K562 (cell line): Measurements from ENCODE around the gene TNPO2. TPM values are rescaled to one million over a fixed set of nuclear protein-coding genes. Genes with fewer than 3 reads are reported as not detected.

ENCODE experiments used
- AFF1 ChIP-seq, 2 experiments: fragments of 450-650 bp; IDR thresholded peaks; 2 replicates each; pipeline ENCODE4 v1.6.1; 2018; ENCODE audit warnings: mild to moderate bottlenecking in 2 of 2, low read depth in 1 of 2; ENCODE audit not compliant: partially characterized antibody in 2 of 2
- CEBPZ ChIP-seq: fragments of 150-350 bp; IDR thresholded peaks from 2 replicates; pipeline ENCODE4 v1.6.1; 2014; ENCODE audit warnings: low read depth, mild to moderate bottlenecking, low read length, borderline replicate concordance
- CHAMP1 ChIP-seq: fragments of 450-650 bp; IDR thresholded peaks from 2 replicates; pipeline ENCODE4 v1.6.1; 2016; ENCODE audit warnings: mild to moderate bottlenecking
- HCFC1 ChIP-seq: IDR thresholded peaks from 2 replicates; pipeline ENCODE4 v1.6.1; 2012; ENCODE audit warnings: low read depth, low read length, improper control_type of control experiment
- HIVEP1 ChIP-seq: fragments of 250-450 bp; sonication (Bioruptor Pico); IDR thresholded peaks from 2 replicates; pipeline ENCODE4 v1.4.0; 2020; ENCODE audit warnings: mild to moderate bottlenecking
- KLF6 ChIP-seq: fragments of 250-450 bp; sonication (Bioruptor Pico); IDR thresholded peaks from 2 replicates; pipeline ENCODE4 v1.4.0; 2020; ENCODE audit warnings: mild to moderate bottlenecking, moderate library complexity, borderline replicate concordance
- MYNN ChIP-seq, 2 experiments: sonication (generic); formaldehyde crosslinking in 1 of 2; IDR thresholded peaks; 2 replicates each; pipeline versions ENCODE4 v1.5.0 to v1.6.1; 2016 to 2020; ENCODE audit warnings: antibody characterized with exemption in 1 of 2, missing genetic modification reagents in 1 of 2
- NR2C2 ChIP-seq, 2 experiments: fragments of 200-800 bp in 1 of 2; sonication (Bioruptor generic) in 1 of 2; sonication (generic) in 1 of 2; formaldehyde crosslinking in 1 of 2; IDR thresholded peaks; 2 replicates each; pipeline versions ENCODE4 v1.6.1 to v1.8.0; 2016 to 2022; ENCODE audit warnings: mild to moderate bottlenecking in 1 of 2, missing compliant biosample characterization in 1 of 2, missing genetic modification characterization in 1 of 2, missing genetic modification reagents in 1 of 2
- STAT5B ChIP-seq: fragments of 250-450 bp; sonication (Bioruptor Pico); IDR thresholded peaks from 2 replicates; pipeline ENCODE4 v1.8.0; 2021; ENCODE audit warnings: mild to moderate bottlenecking, inconsistent platforms
- ZKSCAN8 ChIP-seq: fragments of 200-800 bp; sonication (Bioruptor generic); IDR thresholded peaks from 2 replicates; pipeline ENCODE4 v1.6.1; 2016; ENCODE audit warnings: missing genetic modification characterization, missing compliant biosample characterization
- polyA plus RNA-seq, 8 experiments: library from polyadenylated mRNA; depleted of rRNA in 4 of 8; stranded (reverse) in 5 of 8; unstranded in 3 of 8; fragments of >200 nt; fragmentation: Nextera tagmentation in 2 of 8; fragmentation: Illumina TruSeq in 1 of 8; extraction: Ambion mirVana in 2 of 8; extraction: Trizol in 1 of 8; gene quantifications; 2 replicates each; pipeline versions ENCODE4 v1.2.1 to v1.2.3, GENCODE V29; 2011 to 2014; ENCODE audit warnings: inconsistent platforms in 1 of 8, missing spikeins in 1 of 8
- total RNA-seq, 7 experiments: library from RNA; depleted of rRNA in 6 of 7; stranded (reverse); fragments of >200 nt in 6 of 7; fragmentation: Illumina TruSeq in 2 of 7; extraction: Trizol in 2 of 7; gene quantifications; 2 replicates each; pipeline versions ENCODE4 v1.2.1 to v1.2.3, GENCODE V29; 2011 to 2021; ENCODE audit warnings: low replicate concordance in 1 of 7
- TF ChIP-seq, protein P1 (sequence below), 2 experiments: IDR thresholded peaks; 2 replicates each; pipeline ENCODE4 v1.6.1; 2011; ENCODE audit warnings: borderline replicate concordance in 1 of 2, control low read depth in 1 of 2, low read depth in 1 of 2, low read length in 1 of 2, mild to moderate bottlenecking in 1 of 2, mixed read lengths in 1 of 2, moderate library complexity in 1 of 2; ENCODE audit not compliant: insufficient read depth in 1 of 2, insufficient read length in 1 of 2, poor library complexity in 1 of 2, severe bottlenecking in 1 of 2; ENCODE audit errors: extremely low read depth in 1 of 2

Gene TNPO2
- total and polyA plus RNA-seq, 9 of the 15 experiments (the other 6 are each of a cell fraction or from before 2014, with no cell fraction given): 6.0 to 126 (median 53.8) TPM

DNA sequence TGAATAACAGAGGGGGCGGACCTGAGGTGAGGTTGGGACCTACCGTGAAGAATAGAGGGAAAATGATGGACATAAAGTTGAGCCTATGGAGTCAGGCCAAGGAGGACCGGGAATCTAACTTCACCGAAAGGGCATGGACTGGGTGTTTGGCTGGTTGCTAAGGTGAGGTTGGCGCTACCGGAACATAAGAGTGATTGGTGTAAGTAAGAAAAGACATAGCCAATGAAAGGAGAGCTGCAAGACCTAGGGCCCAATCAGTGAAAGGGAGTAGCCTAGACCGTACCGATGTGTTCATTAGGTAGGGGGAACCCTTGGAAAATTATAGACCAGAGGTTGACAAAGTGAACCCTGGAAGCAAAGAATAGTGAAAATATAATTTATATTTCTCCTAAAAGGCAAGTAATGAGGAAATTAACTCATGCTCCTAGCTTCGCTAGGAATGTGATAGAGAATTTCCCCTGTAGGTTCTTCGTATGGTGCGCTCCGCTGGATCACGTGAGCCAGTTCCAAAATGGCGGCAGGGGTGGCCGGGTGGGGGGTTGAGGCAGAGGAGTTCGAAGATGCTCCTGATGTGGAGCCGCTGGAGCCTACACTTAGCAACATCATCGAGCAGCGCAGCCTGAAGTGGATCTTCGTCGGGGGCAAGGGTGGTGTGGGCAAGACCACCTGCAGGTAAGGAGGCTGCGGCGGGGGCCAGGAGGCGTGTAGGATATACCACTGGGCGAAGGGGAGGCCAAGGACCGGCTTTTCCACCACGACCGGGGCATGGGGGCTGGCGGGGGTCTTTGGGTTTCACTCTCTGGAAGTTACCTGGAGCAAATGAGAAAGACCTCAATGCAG lies 13.5 kb upstream of the TNPO2 start, which contains the start of gene GET3 (continued):
- TF ChIP-seq CHAMP1 (no peak; the same call in 1 of the 2 replicates), ZKSCAN8 (CRISPR knock-in tag) (no peak), STAT5B (CRISPR knock-in tag) (no peak), HCFC1 (peak; percentile 75), CEBPZ (peak; percentile 87; the same call in 1 of the 2 replicates), KLF6 (CRISPR knock-in tag) (no peak), MYNN (IDR thresholded peaks at IDR 0.05) (no peak), MYNN (CRISPR knock-in tag; IDR thresholded peaks at IDR 0.05) (no peak), NR2C2 (CRISPR knock-in tag; IDR thresholded peaks at IDR 0.05) (no peak), NR2C2 (tag; IDR thresholded peaks at IDR 0.05) (peak; percentile 39; the same call in 1 of the 2 replicates), AFF1 (IDR thresholded peaks at IDR 0.05; ENCODE audit: low read depth in 1 of 2, partially characterized antibody in 2 of 2) (peak in 1 of 2 experiments; percentile 96), HIVEP1 (CRISPR knock-in tag) (no peak)
- TF ChIP-seq, protein P1, sequence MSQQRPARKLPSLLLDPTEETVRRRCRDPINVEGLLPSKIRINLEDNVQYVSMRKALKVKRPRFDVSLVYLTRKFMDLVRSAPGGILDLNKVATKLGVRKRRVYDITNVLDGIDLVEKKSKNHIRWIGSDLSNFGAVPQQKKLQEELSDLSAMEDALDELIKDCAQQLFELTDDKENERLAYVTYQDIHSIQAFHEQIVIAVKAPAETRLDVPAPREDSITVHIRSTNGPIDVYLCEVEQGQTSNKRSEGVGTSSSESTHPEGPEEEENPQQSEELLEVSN (IDR thresholded peaks at IDR 0.05; ENCODE audit: borderline replicate concordance in 1 of 2, extremely low read depth in 1 of 2, insufficient read depth in 1 of 2, insufficient read length in 1 of 2, low read depth in 1 of 2, low read length in 1 of 2, poor library complexity in 1 of 2, severe bottlenecking in 1 of 2): peak in 1 of 2 experiments; percentile 27
